ENCODE data around the gene ALG11.
"Not testable (repeated sequence)": the region's sequence is repeated elsewhere in the genome, so short reads cannot be mapped to it uniquely, and the experiment has no call there.

ALG11 gene

GRCh38 chr13:52027832-52028231 is 15.6 kb downstream of the ALG11 start:
- no peak for DNase-seq (ENCODE audit: low read depth in 2 of 2)

GRCh38 chr13:52029569-52029968 is 17.4 kb downstream of the ALG11 start:
- no peak for DNase-seq (ENCODE audit: low read depth in 2 of 2)

GRCh38 chr13:52030401-52030800 is 18.2 kb downstream of the ALG11 start:
- DNase-seq (ENCODE audit: low read depth in 2 of 2), result not testable (repeated sequence)

GRCh38 chr13:52033039-52033438 is 20.8 kb downstream of the ALG11 start:
- DNase-seq (ENCODE audit: low read depth in 2 of 2), result no peak

- DNase-seq (ENCODE audit: low read depth in 2 of 2), result no peak
Measured at GRCh38 chr13:52034616-52035226, 22.5 kb downstream of the ALG11 start.

- no peak for DNase-seq (ENCODE audit: low read depth in 2 of 2)
Measured at GRCh38 chr13:52036037-52036436, 23.8 kb downstream of the ALG11 start.

GRCh38 chr13:52043675-52044074 is 31.5 kb downstream of the ALG11 start:
- DNase-seq (ENCODE audit: low read depth in 2 of 2), result no peak

- DNase-seq (ENCODE audit: low read depth in 2 of 2), result no peak
Measured at GRCh38 chr13:52047463-52047862, 35.3 kb downstream of the ALG11 start.

GRCh38 chr13:52048516-52048915 is 36.3 kb downstream of the ALG11 start:
- no peak for DNase-seq (ENCODE audit: low read depth in 2 of 2)

- no peak for DNase-seq (ENCODE audit: low read depth in 2 of 2)
Measured at GRCh38 chr13:52051400-52051799, 39.2 kb downstream of the ALG11 start.

GRCh38 chr13:52053460-52053859 is 41.3 kb downstream of the ALG11 start:
- no peak for DNase-seq (ENCODE audit: low read depth in 2 of 2)

- DNase-seq (ENCODE audit: low read depth in 2 of 2), result not testable (repeated sequence)
Measured at GRCh38 chr13:52061064-52061463, 48.9 kb downstream of the ALG11 start.

- DNase-seq (ENCODE audit: low read depth in 2 of 2), result no peak
Measured at GRCh38 chr13:52061587-52061986, 49.4 kb downstream of the ALG11 start.

GRCh38 chr13:52067237-52067636 is 55.0 kb downstream of the ALG11 start:
- DNase-seq (ENCODE audit: low read depth in 2 of 2), result no peak

GRCh38 chr13:52070929-52071523 is 58.8 kb downstream of the ALG11 start:
- DNase-seq (ENCODE audit: low read depth in 2 of 2), result no peak
